ENCODE measurements around the gene SPDYE16.
"Not testable (repeated sequence)": the region's sequence is repeated elsewhere in the genome, so short reads cannot be mapped to it uniquely, and the experiment has no call there.

Gene SPDYE16

GRCh38 chr7:76504351-76505167 is 38.5 kb downstream of the SPDYE16 start:
- not testable (repeated sequence) for DNase-seq

DNA sequence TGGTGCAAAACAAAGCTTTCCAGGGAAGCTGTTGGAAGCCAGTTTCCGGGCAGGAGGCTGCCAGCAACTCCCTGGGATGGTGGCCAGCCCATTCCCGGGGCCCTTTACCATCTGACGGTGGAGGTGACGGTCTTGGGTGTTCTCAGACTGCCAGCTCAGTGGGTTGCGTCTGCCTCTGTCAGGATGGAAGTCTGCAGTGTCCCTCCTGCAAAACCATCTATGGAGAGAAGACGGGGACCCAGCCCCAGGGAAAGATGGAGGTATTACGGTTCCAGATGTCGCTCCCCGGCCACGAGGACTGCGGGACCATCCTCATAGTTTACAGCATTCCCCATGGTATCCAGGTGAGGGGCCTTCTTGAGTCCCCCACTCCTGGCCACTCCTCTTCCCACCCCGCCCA is 39.9 kb downstream of the SPDYE16 start:
- not testable (repeated sequence) for DNase-seq

DNA sequence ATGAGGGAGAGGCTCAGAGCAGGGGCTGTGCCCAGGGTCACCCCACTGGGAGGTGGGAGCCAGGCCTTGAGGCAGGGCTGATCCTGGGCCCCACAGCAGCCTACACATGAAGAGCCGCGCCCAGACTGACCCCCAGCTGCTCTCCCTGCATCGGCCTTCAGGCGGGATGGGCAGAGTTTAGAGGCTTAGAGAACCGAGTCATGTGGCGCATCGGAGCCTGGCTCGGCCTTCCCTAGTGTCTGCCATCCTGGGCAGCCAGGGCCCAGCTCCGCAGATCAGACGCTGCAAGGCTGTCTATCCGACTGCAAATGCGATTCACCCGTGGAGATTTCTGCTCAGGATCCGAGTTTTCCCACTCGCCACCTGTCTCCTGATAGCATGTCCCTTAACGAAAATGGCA is 40.3 kb downstream of the SPDYE16 start:
- DNase-seq, result not testable (repeated sequence)

DNA sequence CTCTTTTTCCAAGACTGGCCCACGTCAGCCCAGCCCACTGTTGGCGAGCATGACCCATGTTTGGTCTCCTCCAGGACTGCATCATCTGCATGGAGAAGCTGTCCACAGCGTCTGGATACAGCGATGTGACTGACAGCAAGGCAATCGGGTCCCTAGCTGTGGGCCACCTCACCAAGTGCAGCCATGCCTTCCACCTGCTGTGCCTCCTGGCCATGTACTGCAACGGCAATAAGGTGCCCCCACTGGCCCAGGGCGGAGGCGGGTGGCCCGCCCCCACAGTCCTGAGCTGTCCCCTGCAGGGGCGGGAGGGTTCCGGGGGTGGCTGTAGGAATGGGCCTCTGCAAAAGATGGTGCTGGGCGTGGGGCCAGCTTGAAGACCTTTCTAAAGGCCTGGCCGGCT is 40.9 kb downstream of the SPDYE16 start:
- not testable (repeated sequence) for DNase-seq

GRCh38 chr7:76499924-76500241 is 43.2 kb downstream of the SPDYE16 start:
- DNase-seq, result not testable (repeated sequence)

GRCh38 chr7:76499201-76499923 is 43.7 kb downstream of the SPDYE16 start:
- DNase-seq, result not testable (repeated sequence)

DNA sequence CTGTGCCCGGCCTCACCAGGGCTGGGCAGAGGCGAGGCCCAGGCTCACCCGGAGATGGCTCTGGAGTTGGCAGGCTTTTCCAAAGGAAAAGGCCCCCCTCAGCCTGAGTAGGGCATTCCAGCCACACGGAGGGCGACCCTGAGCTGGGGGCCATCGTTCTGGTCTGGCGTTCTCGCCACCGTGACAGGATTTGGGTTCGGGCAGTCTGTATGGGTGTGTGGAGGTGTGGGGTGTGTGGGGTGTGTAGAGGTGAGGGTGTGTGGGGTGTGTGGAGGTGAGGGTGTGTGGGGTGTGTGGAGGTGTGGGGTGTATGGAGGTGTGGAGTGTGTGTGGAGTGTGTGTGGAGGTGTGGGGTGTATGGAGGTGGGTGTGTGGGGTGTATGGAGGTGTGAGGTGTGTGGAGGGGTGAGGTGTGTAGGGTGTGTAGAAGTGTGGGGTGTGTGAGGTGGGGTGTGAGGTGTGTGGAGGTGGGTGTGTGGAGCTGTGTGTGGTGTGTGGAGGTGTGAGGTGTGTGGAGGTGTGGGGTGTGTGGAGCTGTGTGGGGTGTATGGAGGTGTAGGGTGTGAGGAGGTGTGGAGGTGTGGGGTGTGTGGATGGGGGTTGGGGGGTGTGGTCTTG is 44.4 kb downstream of the SPDYE16 start:
- DNase-seq, result not testable (repeated sequence)

- DNase-seq, result not testable (repeated sequence)
Measured at GRCh38 chr7:76497918-76498582, 45.0 kb downstream of the SPDYE16 start.

DNA sequence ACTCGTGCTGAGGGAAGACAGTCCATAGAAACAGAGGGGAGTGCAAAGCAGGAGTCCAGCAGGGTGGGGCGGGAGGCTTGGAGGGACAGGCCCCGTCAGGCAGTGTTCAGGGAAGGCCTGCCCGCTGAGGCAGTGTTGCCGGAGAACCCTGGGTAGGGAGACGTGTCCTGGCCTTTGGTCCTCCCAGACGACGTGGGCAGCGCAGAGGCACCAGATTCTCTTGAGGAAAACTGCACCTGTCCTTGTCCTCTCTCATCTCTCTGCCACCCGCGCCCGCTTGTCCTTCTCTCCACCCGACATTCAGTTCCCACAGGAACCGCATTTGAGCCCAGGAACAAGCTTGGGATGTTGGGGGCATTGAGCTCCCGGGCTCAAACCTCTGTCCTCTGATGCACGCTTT is 47.4 kb downstream of the SPDYE16 start:
- not testable (repeated sequence) for DNase-seq

- not testable (repeated sequence) for DNase-seq
Measured at GRCh38 chr7:76492139-76492538, 51.0 kb downstream of the SPDYE16 start.

- DNase-seq, result not testable (repeated sequence)
Measured at GRCh38 chr7:76487969-76488368, 55.1 kb downstream of the SPDYE16 start.

- DNase-seq, result not testable (repeated sequence)
Measured at GRCh38 chr7:76486618-76487017, 56.5 kb downstream of the SPDYE16 start.

DNA sequence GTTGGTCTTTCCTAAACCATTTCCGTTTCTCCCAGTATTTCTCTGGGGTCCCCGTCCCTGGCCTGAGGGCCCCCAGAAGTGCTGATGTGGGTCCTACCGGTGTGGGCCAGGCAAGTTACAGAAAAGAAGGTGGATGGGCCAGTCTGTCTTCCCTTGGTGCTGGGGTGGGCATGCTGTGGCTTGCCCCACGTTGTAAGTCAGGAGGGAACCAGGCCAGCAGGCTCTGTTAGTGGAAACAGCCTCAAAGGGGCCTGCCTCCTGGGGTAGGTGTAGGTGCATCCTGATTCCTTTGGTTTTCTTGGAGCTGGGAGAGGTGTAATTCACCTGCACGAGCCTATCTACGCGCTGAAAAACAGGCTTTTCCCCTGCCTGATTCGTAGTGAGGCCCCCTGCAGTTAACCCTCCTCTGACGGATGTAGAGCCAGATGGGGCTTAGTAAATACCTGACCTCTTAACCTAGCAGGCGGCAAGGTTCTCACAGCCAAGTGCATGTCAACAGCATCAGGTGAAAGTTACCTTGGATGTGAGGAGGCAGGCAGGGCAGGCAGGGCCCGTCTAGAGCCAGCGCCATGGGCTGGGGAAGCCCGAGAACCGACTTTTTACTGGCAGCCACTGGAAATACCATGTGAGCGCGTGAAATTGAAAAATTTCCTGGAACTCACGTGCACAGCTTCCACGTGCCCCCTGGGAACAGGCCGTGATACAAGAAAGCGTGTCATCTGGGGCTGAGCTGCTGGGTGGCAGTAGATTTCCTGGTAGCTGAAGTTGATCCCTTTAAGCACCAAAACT is 57.1 kb downstream of the SPDYE16 start:
- DNase-seq, result not testable (repeated sequence)

GRCh38 chr7:76484456-76484855 is 58.6 kb downstream of the SPDYE16 start:
- DNase-seq, result not testable (repeated sequence)

GRCh38 chr7:76483081-76483480 is 60.0 kb downstream of the SPDYE16 start:
- DNase-seq, result not testable (repeated sequence)

DNA sequence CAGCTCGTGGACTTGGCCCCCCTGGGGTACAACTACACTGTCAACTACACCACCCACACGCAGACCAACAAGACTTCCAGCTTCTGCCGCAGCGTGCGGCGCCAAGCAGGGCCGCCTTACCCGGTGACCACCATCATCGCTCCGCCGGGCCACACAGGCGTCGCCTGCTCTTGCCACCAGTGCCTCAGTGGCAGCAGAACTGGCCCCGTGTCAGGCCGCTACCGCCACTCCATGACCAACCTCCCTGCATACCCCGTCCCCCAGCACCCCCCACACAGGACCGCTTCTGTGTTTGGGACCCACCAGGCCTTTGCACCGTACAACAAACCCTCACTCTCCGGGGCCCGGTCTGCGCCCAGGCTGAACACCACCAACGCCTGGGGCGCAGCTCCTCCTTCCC is 60.4 kb downstream of the SPDYE16 start:
- not testable (repeated sequence) for DNase-seq
